Testis (tissue), 3 donors: ENCODE measurements around the gene RBM33. TPM values are rescaled to one million over a fixed set of nuclear protein-coding genes. Genes with fewer than 3 reads are reported as not detected.

Experiments
- DNase-seq: peaks from one replicate; pipeline ENCODE4 v3.0.0-alpha.2; 2019
- H3K27ac ChIP-seq, 2 donors: fragments of 200-600 bp; sonication (generic); one replicate each; pipeline ENCODE4 v1.5.1; 2019
- H3K27me3 ChIP-seq: fragments of 200-600 bp; sonication (generic); one replicate; pipeline ENCODE4 v1.5.1; 2019
- H3K36me3 ChIP-seq: fragments of 200-600 bp; sonication (generic); one replicate; pipeline ENCODE4 v1.5.1; 2017; ENCODE audit warnings: low read depth; ENCODE audit errors: missing control alignments
- H3K4me1 ChIP-seq: fragments of 200-600 bp; sonication (generic); one replicate; pipeline ENCODE4 v1.5.1; 2019
- H3K4me3 ChIP-seq, 2 donors: fragments of 200-600 bp; sonication (generic); one replicate each; pipeline ENCODE4 v1.5.1; 2017 to 2019
- H3K9me3 ChIP-seq: fragments of 200-600 bp; sonication (generic); one replicate; pipeline ENCODE4 v1.5.1; 2017
- CTCF ChIP-seq, 3 experiments: fragments of 450-650 bp in 2 of 3; fragments of 200-600 bp in 1 of 3; sonication (generic) in 1 of 3; IDR thresholded peaks; one replicate each; pipeline ENCODE4 v1.5.1; 2016 to 2019; ENCODE audit warnings: antibody characterized with exemption in 3 of 3, mild to moderate bottlenecking in 2 of 3, moderate library complexity in 1 of 3
- POLR2A ChIP-seq: fragments of 450-650 bp; IDR thresholded peaks from one replicate; pipeline ENCODE4 v1.6.1; 2017; ENCODE audit warnings: antibody characterized with exemption, mild to moderate bottlenecking, moderate library complexity
- WGBS, 2 donors: methylation state at CpG; one replicate each; pipeline ENCODE4 v1.1.5; 2018; 5-methylcytosine and 5-hydroxymethylcytosine counted together
- intact Hi-C: fragments of 100-400 bp; cut with DNase I; formaldehyde crosslinking; loops from one replicate; pipeline ENCODE4 v1.15.1; 2023; ENCODE audit warnings: low total_unique reads
- polyA plus RNA-seq: library from polyadenylated mRNA; stranded (reverse); fragments of 350-450 nt; fragmentation: Illumina TruSeq; extraction: RNeasy Lipid Tissue Mini Kit (QIAGEN cat#74804); gene quantifications from one replicate; pipeline ENCODE4 v1.2.3, GENCODE V29; 2014; ENCODE audit warnings: low read depth, low replicate concordance; ENCODE audit not compliant: insufficient read depth
- total RNA-seq, 2 donors: library from RNA; depleted of rRNA; stranded (reverse); fragments of >200 nt; gene quantifications; one replicate each; pipeline ENCODE4 v1.2.3, GENCODE V29; 2016

RBM33 gene
- total and polyA plus RNA-seq, 3 donors from 2014 or later: 27.3 to 104 (median 93.4) TPM

DNA sequence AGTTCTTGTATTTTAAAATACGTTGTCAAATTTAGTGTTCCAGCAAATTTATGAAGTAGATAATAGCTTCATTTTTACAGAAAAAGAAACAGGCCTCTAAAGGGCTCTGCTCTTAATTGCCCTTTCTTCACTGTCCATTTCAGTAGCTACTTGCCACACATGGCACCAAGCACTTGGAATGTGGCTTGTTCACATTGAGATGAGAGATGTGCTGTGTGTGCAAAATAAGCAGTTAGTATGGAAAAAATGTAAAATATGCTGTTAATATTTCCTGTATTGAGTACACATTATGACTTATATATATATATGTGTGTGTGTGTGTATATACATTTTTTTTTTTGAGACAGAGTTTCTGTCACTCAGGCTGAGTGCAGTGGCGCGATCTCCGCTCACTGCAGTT is 19.5 kb downstream of the RBM33 start:
- Histone ChIP-seq H3K27ac (no peak overlapping the region), H3K36me3 (no peaks in the 10 kb centered on the region), H3K27me3 (no peaks in the 10 kb centered on the region), H3K4me1 (peaks cover 4% of the 10 kb centered on the region), H3K4me3 (no peak overlapping the region), H3K9me3 (no peaks in the 10 kb centered on the region)
- WGBS, 2 donors: 69 to 95% methylated on average over 3 to 4 of the region's 4 CpGs
- intact Hi-C loops: no loop called here
- DNase-seq: no peak
- TF ChIP-seq POLR2A (no peak), CTCF (IDR thresholded peaks at IDR 0.05) (no peak)

DNA sequence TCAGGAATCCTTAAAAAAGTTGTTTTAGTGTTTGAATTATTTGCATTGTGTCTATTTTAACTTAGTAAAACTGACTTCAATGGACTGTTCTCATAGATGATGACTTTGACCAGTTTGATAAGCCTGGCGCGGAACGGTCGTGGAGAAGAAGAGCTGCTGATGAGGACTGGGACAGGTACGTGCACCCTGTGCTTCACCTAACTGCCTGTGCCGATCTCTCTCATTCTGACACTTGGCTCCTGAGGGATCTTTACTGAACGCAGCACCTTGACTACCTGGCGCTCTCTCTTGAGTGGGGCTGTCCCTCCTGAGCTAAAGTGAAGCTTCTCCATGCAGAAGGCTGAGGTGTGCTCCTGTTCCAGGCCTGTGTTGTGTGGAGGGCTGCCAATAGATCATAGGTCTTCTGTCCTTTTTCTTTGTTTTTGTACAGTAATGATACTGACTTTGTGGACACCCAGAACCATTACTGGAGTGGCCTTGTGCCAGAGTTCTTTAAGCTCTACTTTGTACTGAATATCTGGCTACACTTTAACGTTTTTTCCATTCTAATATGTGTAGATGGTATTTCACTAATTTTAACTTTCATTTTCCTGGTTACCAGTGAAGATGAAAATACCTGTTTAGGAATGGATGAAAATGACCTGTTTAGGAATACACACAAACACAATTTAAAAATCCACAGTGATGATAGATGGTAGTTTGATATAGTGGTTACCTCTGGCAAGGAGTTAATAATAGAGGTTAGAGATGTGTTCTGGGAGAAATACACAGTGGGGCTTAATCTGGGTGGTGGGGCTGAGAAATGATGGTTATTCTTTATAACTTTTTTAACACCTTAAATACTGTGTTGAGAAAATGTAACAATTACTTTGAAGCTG is 20.9 kb downstream of the RBM33 start:
- WGBS, 2 donors: 82 to 83% methylated on average over 9 of the region's 9 CpGs
- no peak for TF ChIP-seq CTCF (IDR thresholded peaks at IDR 0.05)
- no peak for TF ChIP-seq POLR2A
- no peaks in the 10 kb centered on the region for H3K27me3 ChIP-seq

GRCh38 chr7:155665957-155666287 is 21.5 kb downstream of the RBM33 start:
- intact Hi-C loops: no loop called here
- no peak for DNase-seq
- H3K9me3 ChIP-seq: no peaks in the 10 kb centered on the region
- 73 to 76% methylated on average over 3 of the region's 3 CpGs for WGBS, 2 donors
- no peak overlapping the region for H3K4me3 ChIP-seq
- H3K36me3 ChIP-seq: no peaks in the 10 kb centered on the region
- peaks cover 4% of the 10 kb centered on the region for H3K4me1 ChIP-seq
- no peak overlapping the region for H3K27ac ChIP-seq
- H3K27me3 ChIP-seq: no peaks in the 10 kb centered on the region
- TF ChIP-seq CTCF (IDR thresholded peaks at IDR 0.05): no peak
- no peak for TF ChIP-seq POLR2A

More for the DNA sequence above, 20.9 kb downstream of the RBM33 start:
- Histone ChIP-seq H3K36me3 (no peaks in the 10 kb centered on the region), H3K9me3 (no peaks in the 10 kb centered on the region), H3K27ac (no peak overlapping the region), H3K4me1 (peaks cover 4% of the 10 kb centered on the region), H3K4me3 (no peak overlapping the region)
- intact Hi-C loops: no loop called here
- no peak for DNase-seq

GRCh38 chr7:155667241-155667829 is 22.9 kb downstream of the RBM33 start:
- no peak overlapping the region for H3K27ac ChIP-seq
- H3K9me3 ChIP-seq: no peaks in the 10 kb centered on the region
- TF ChIP-seq POLR2A (no peak), CTCF (IDR thresholded peaks at IDR 0.05) (no peak)
- no peaks in the 10 kb centered on the region for H3K27me3 ChIP-seq
- peaks cover 4% of the 10 kb centered on the region for H3K4me1 ChIP-seq
- intact Hi-C loops: no loop called here
- no peak for DNase-seq
- H3K4me3 ChIP-seq: no peak overlapping the region
- WGBS, 2 donors: 88 to 93% methylated on average over 6 of the region's 6 CpGs
- H3K36me3 ChIP-seq: no peaks in the 10 kb centered on the region
